HG03025 (cell line): ENCODE measurements around the gene SERPING1.

ENCODE experiments used
- ATAC-seq: cut with Tn5 transposase; IDR thresholded peaks from one replicate; pipeline ENCODE4 v1.9.1; 2021; ENCODE audit warnings: mild to moderate bottlenecking, moderate library complexity; ENCODE audit not compliant: unreplicated experiment, low FRiP score

The SERPING1 gene

GRCh38 chr11:57635246-57635645, 37.8 kb downstream of the SERPING1 start:
- no peak for ATAC-seq

DNA sequence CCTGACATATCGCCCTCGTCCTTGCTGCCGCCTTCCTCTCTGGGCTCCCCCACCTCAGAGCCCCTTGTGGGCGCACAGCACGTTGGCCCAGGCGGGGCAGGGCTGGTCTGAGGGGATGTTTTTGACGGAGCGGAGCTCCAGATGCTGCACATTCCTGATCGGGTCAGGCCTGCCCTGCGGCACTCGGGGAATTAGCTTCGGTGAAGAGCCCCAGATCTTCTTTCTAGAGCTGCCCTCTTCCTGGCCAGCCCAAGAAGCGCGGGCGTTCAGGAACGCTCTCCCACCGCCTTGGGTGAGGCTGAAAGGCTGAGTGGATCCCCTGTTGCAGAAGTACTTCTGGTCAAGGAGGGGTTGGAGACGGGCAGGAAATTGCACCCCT, 40.1 kb downstream of the SERPING1 start:
- no peak for ATAC-seq

- no peak for ATAC-seq
These were observed 40.7 kb downstream of the SERPING1 start for GRCh38 chr11:57638005-57638781.

DNA sequence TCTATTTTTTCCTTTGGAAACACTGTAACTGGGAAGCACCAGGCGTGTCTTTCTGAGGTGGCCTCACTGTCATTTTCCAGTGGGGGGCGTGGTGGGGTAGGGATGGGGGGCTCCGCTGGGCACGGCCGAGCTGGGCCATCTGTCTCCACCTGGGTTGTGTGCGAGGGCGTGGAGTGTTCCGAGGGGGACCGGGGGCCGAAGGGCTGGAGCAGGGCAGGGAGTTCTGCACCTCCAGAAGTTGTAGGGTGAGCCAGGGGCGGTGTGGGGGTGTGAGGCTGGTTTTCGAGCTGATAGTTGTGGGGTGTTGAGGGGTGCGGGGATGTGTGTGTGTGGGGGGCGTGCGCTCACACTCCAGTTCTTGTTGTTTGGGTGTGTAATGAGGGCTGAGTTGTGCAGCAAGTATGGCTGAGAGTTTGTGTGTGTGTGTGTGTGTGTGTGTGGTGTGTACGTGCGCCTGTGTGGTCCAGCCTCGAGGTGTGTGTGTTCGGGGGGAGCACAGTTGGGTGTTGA, 41.4 kb downstream of the SERPING1 start:
- no peak for ATAC-seq

DNA sequence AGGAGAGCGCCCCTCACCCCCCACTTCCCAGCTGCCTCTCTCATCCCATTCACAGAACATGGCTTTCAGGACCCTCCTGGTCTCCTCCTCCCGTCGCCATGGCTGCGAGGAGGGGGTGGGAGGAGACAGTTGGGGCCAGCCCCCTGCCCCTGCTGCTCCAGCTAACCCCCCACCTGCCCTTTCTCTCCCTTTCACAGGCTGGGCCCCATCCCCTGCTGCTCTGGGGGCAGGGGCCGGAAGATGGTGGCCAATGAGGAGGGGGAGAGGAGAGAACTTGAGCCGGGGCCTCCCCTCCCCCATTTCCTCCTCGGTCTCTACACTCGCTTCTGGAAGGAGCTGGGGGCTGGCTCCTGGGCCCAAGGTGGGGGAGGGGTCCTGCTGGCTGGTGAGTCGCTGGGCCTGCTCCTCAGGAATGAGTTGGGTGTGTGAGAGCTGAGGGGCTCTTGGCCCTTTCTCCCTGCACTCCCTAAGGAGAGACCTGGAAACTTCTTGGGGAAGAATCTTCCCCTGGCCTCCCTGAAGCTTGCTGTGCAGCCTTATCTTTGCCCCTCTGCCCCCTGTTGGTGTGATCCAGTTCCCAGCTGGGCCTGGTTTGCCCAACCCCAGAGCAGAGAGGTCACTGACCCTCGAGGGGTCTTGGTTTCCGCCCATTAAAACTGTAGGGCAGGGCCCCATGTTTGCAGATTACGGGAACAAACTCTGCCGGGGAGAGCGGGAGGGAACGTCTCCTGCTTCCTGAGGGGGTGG, 42.0 kb downstream of the SERPING1 start:
- no peak for ATAC-seq

- ATAC-seq: no peak
These were observed 42.7 kb downstream of the SERPING1 start for GRCh38 chr11:57640068-57640800.

DNA sequence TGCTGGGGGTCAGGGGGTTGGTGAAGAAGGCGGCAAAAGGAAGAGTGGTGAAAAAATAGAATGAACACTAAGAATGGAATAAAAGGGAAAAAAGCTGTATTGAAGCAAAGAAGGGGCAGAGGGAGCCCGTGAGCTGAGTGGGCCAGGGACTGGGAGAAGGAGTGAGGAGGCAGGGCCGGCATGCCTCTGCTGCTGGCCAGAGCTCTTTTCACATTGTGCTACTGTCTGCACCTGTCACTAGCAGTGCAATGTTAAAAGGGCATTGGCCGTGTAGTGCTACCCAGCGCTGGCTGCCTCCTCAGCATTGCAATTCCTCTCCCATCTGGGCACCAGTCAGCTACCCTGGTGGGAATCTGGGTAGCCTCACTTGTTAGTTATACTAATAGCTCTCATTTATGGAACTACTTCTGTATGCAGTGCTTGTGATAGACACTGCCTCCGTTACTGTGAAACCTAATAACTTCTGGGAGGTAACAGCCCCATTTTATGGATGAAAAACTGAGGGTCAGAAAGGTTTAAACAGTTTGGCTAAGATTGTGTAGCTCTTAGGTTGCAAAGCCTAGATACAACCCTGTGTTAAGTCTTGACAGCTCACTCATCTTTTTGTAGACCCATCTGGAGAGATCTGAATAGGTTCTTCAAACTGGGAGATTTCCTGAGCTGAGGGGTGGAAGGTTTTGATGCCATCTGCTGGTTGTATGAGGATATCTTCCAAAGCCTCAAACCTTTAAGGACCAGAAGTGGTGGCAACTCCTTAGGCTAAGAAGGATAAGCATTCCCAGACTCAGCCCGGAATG, 43.7 kb downstream of the SERPING1 start:
- ATAC-seq: no peak

- no peak for ATAC-seq
These were observed 46.3 kb downstream of the SERPING1 start for GRCh38 chr11:57643802-57644201.

- no peak for ATAC-seq
These were observed 47.5 kb downstream of the SERPING1 start for GRCh38 chr11:57644748-57645688.

- no peak for ATAC-seq
These were observed 48.2 kb downstream of the SERPING1 start for GRCh38 chr11:57645689-57646085.

GRCh38 chr11:57646194-57646798, 48.8 kb downstream of the SERPING1 start:
- no peak for ATAC-seq

DNA sequence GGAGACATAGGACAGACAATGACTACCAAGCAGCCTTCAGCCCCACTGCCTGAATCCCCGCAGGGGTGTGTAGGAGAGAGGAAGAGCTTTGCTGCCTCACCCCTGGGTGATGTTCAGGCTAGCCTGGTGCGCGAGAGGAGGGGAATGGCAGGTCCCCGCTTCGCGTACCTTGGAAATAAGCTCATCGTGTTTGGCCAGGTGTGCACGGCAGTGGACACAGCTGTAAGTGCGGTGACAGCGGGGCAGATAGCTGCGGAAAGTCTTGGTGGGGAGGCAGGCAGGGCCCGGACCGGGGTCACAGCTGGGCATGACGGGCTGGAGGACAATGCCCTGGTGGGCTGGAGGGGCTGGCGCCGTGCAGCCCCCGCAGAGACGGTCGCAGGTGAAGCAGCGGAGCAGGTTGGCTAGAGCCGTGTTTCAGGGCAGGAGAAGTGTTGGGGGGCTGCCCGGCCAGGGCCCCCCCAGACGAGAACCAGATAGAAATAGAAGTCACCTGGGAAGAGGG, 49.4 kb downstream of the SERPING1 start:
- no peak for ATAC-seq

DNA sequence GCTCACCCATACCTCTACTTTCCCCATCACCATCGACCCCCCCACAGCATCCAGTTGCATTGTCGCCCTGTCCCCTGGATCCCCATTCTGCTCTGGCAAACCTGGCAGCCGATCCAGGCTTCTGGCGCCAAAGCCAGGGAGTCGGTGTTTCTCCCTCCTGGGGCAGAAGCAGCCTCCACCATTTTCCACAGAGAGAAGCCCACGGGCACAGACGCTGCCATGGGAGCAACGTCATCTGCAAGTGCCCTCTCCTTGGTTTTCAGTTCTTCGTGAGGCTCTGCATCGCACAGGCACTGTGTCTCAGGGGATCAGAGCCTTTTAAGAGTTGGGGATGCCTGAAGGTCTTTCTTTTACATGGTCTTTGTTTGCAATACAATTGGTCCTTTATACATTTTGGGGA, 49.9 kb downstream of the SERPING1 start:
- ATAC-seq: no peak

GRCh38 chr11:57647960-57648800, 50.7 kb downstream of the SERPING1 start:
- ATAC-seq: no peak

DNA sequence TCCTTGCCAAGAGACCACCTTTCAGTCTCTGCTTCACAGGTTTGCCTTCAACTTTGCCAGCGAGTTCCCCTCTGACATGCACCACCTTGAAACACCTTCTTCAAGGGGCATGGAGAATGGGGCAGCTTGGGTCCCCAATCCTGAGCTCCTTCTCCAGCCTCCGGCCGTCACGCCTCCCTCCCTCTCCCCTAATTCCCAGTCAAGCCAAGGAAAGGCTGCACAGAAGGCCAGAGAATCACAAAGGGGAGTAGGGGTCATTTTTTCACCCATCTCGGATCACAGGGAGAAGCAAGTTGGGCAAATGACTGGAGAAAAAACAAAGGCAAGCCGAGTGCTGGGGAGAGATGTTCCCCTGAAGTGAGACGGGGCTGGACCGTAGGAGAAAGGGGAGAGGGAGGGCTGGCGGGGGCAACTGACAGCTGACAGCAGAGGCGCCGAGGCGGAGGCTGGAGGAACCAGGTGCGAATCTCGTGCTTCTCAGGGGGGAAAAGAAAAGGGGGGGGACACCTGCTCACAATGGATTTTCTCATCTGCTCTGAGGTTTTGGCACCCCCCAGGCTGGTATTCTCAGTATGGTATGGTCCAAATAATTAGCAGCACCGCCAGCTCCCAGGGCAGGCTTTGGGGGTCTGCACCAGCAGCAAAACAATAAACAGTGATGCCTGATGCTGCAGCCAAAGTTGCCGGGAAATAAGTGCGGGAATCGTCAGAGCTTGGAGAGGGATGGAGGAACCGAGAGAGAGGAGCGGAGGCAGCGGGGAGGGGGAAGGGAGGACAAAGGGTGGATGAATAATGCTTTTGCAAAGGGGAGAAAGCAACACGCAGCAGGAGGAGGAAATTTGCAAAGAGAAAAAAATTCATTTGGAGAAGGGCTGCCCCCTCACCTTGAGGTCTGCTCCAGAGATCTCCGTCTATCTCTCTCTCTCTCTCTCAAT, 51.6 kb downstream of the SERPING1 start:
- no peak for ATAC-seq

DNA sequence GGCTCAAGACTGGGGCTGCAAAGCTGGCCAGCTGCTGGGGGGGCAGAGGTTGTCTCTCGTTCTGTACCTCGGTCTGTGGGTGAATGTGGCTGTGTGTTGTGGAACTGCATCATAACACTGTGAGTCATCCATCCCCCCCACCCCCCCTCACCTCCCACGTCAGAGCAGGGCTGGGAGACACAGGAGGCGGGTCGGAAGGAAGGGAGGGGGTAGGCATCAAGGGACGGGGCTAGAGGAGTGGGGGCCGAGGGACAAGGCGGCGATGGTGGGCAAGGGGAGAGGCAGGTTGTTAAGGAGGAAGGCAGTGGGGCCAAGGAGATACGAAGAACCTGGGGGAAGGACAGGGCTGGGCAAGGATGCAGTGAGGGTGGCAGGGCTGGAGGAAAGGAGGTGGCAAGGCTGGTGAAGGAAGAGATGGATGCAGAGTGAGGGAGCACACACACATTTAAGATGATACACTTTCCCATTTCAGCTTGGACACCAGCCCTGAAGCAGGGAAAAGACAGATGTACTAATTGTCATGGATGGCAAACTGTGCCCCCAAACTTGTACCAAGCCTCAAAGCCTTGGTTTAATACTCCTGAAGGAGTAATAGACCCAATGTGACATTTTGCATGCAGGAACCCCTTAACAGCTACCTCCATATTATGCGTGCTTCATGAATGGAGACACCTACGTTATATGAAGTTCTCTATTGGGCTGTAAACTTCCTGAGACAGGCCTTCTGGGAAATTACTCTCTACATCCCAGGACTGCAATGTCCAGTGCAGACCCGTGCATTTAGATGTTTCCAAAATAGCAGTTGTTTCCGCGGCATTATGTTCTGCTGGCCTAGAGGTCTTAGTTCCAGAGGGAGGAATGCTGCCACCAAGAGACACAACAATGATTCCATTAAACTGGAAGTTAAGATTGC, 52.6 kb downstream of the SERPING1 start, which contains the start of gene YPEL4:
TSS of gene YPEL4 (minus strand) at position 87 of the 913 bp plus-strand sequence. CDS start 2,805 bp downstream, outside the sequence.
- no peak for ATAC-seq
